Small intestine (tissue), 7 donors: ENCODE measurements around the gene SCAP. TPM values are rescaled to one million over a fixed set of nuclear protein-coding genes. Genes with fewer than 3 reads are reported as not detected.

Experiments
- DNase-seq, 2 donors: peaks; one replicate each; pipeline versions ENCODE4 v3.0.0 to v3.0.0-alpha.2; 2013
- FAIRE-seq: peaks from 2 replicates; lab custom pipeline; 2012; peaks lifted over from hg19 to GRCh38; lab: Jason Lieb, UNC
- H3K27ac ChIP-seq, 3 donors: one replicate each; pipeline ENCODE4 v1.5.1; 2013; ENCODE audit warnings: low read length in 2 of 3, mild to moderate bottlenecking in 2 of 3, control low read depth in 1 of 3, inconsistent platforms in 1 of 3, low read depth in 1 of 3, moderate library complexity in 1 of 3
- H3K27me3 ChIP-seq, 3 donors: one replicate each; pipeline ENCODE4 v1.6.1; 2013; ENCODE audit warnings: low read length in 3 of 3, inconsistent platforms in 1 of 3; ENCODE audit not compliant: control insufficient read depth in 3 of 3, insufficient read depth in 3 of 3
- H3K36me3 ChIP-seq, 3 donors: one replicate each; pipeline ENCODE4 v1.6.1; 2013; ENCODE audit warnings: low read length in 3 of 3, inconsistent platforms in 1 of 3, low read depth in 1 of 3, mild to moderate bottlenecking in 1 of 3, moderate library complexity in 1 of 3; ENCODE audit not compliant: control insufficient read depth in 3 of 3, insufficient read depth in 2 of 3
- H3K4me1 ChIP-seq, 3 donors: one replicate each; pipeline ENCODE4 v1.6.1; 2013; ENCODE audit warnings: low read length in 2 of 3, inconsistent platforms in 1 of 3, low read depth in 1 of 3, mild to moderate bottlenecking in 1 of 3, moderate library complexity in 1 of 3; ENCODE audit not compliant: control insufficient read depth in 3 of 3, insufficient read depth in 2 of 3
- H3K4me3 ChIP-seq, 3 donors: one replicate each; pipeline ENCODE4 v1.5.1; 2013; ENCODE audit warnings: low read length in 3 of 3, control low read depth in 1 of 3, inconsistent platforms in 1 of 3, low read depth in 1 of 3, mild to moderate bottlenecking in 1 of 3, moderate library complexity in 1 of 3
- H3K9me3 ChIP-seq, 2 donors: one replicate each; pipeline ENCODE4 v1.6.1; 2013; ENCODE audit warnings: low read depth in 1 of 2, low read length in 1 of 2; ENCODE audit not compliant: control insufficient read depth in 2 of 2, insufficient read depth in 1 of 2
- WGBS, 3 donors: extraction: QIAGEN DNeasy Blood & Tissue Kit; methylation state at CpG; one replicate each; pipeline ENCODE4 v1.1.7; 2013; 5-methylcytosine and 5-hydroxymethylcytosine counted together
- polyA plus RNA-seq, 4 donors: library from polyadenylated mRNA; stranded (reverse) in 3 of 4; unstranded in 1 of 4; fragments of 200-250 nt in 3 of 4; fragments of 120-200 nt in 1 of 4; gene quantifications; one replicate each; pipeline versions ENCODE4 v1.2.1 to v1.2.3, GENCODE V29; 2013
- donor health status: healthy with polysubstance abuse.
- donor health status: control.
- donor health status: control.
- donor health status: Bipolar disorder and iron deficiency.
- donor health status: healthy.

The SCAP gene
- polyA plus RNA-seq, 4 donors = 43.8 to 71.7 (median 55.6) TPM

- no peaks in the 10 kb centered on the region for H3K27me3 ChIP-seq
- WGBS, 3 donors = 28 to 73% (median 51%) methylated on average over 4 of the region's 4 CpGs
- no peak overlapping the region for H3K4me3 ChIP-seq
These were observed 40.9 kb downstream of the SCAP start for GRCh38 chr3:47434849-47435248.

GRCh38 chr3:47433796-47434195 lies 41.9 kb downstream of the SCAP start:
- H3K36me3 ChIP-seq = peaks cover 10 to 64% (median 19%) of the 10 kb centered on the region in 3 donors
- DNase-seq (peak; percentile 49 to 66), FAIRE-seq (no peak)
- 48 to 75% (median 63%) methylated on average over 3 of the region's 3 CpGs for WGBS, 3 donors
- H3K4me1 ChIP-seq = peaks cover 0 to 24% (median 2%) of the 10 kb centered on the region in 3 donors
- H3K27me3 ChIP-seq = no peaks in the 10 kb centered on the region
- no peak overlapping the region for H3K4me3 ChIP-seq
- peak overlapping the region in 1 of 3 donors; percentile 55 for H3K27ac ChIP-seq
- no peaks in the 10 kb centered on the region for H3K9me3 ChIP-seq

More at GRCh38 chr3:47434849-47435248, 40.9 kb downstream of the SCAP start:
- H3K4me1 ChIP-seq = peaks cover 0 to 24% (median 3%) of the 10 kb centered on the region in 3 donors
- DNase-seq (peak; percentile 59 to 63), FAIRE-seq (no peak)
- peaks cover 10 to 64% (median 20%) of the 10 kb centered on the region in 3 donors for H3K36me3 ChIP-seq
- peak overlapping the region in 1 of 3 donors; percentile 55 for H3K27ac ChIP-seq
- no peaks in the 10 kb centered on the region for H3K9me3 ChIP-seq

DNA sequence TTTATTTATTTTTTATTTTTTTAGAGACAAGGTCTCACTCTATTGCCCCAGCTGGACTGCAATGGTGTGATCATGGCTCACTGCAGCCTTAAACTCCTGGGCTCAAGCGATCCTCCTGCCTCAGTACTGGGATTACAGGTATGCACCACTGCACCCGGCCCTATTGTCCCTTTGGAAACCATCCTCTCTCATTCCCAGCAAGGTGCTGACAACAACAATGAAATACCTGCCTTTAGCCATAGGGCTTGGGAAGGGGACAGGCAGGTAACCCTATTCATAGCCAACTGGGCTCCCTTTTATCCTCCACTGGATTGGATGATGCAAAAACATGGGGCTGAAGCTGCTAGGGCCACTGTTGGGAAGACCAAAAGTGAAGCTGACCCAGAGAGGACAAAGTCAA lies 43.1 kb downstream of the SCAP start:
- H3K36me3 ChIP-seq = peaks cover 10 to 72% (median 24%) of the 10 kb centered on the region in 3 donors
- peaks cover 0 to 24% (median 2%) of the 10 kb centered on the region in 3 donors for H3K4me1 ChIP-seq
- no peaks in the 10 kb centered on the region for H3K27me3 ChIP-seq
- 96 to 98% (median 98%) methylated on average over 2 of the region's 2 CpGs for WGBS, 3 donors
- no peak for DNase-seq
- H3K4me3 ChIP-seq = no peak overlapping the region
- H3K9me3 ChIP-seq = no peaks in the 10 kb centered on the region
- H3K27ac ChIP-seq = no peak overlapping the region
- FAIRE-seq = no peak

- DNase-seq (no peak), FAIRE-seq (no peak)
- WGBS, 3 donors = 67 to 92% (median 83%) methylated on average over 3 of the region's 3 CpGs
- Histone ChIP-seq H3K27me3 (no peaks in the 10 kb centered on the region), H3K27ac (peak overlapping the region in 1 of 3 donors; percentile 30), H3K4me3 (no peak overlapping the region), H3K36me3 (peaks cover 13 to 73% (median 26%) of the 10 kb centered on the region in 3 donors), H3K9me3 (no peaks in the 10 kb centered on the region), H3K4me1 (peaks cover 0 to 24% (median 2%) of the 10 kb centered on the region in 3 donors)
These were observed 44.5 kb downstream of the SCAP start for GRCh38 chr3:47431225-47431624.

DNA sequence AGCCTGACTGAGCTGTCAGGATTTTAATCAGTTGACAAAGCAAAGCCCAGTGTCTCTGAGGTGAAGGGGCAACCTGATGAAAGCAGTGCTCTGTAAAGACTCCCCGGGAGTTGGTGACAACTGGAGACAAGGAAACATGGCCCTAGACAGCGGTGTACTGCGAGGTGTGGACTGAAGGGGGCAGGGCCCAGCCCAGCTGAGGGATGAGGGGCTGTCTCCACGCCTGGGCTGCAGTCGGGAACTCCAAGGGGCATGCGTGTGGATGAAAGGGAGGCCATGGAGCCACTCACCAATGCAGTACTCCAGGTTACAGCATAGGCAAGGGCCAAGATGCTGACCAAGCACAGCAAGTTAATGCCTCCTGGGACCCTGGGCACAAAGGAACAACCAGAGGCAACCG lies 45.1 kb downstream of the SCAP start:
- Histone ChIP-seq H3K9me3 (no peaks in the 10 kb centered on the region), H3K36me3 (peaks cover 13 to 76% (median 26%) of the 10 kb centered on the region in 3 donors), H3K4me3 (no peak overlapping the region), H3K27ac (no peak overlapping the region), H3K27me3 (no peaks in the 10 kb centered on the region), H3K4me1 (peaks cover 0 to 25% (median 3%) of the 10 kb centered on the region in 3 donors)
- DNase-seq (no peak), FAIRE-seq (no peak)
- 95 to 99% (median 99%) methylated on average over 7 of the region's 7 CpGs for WGBS, 3 donors

DNA sequence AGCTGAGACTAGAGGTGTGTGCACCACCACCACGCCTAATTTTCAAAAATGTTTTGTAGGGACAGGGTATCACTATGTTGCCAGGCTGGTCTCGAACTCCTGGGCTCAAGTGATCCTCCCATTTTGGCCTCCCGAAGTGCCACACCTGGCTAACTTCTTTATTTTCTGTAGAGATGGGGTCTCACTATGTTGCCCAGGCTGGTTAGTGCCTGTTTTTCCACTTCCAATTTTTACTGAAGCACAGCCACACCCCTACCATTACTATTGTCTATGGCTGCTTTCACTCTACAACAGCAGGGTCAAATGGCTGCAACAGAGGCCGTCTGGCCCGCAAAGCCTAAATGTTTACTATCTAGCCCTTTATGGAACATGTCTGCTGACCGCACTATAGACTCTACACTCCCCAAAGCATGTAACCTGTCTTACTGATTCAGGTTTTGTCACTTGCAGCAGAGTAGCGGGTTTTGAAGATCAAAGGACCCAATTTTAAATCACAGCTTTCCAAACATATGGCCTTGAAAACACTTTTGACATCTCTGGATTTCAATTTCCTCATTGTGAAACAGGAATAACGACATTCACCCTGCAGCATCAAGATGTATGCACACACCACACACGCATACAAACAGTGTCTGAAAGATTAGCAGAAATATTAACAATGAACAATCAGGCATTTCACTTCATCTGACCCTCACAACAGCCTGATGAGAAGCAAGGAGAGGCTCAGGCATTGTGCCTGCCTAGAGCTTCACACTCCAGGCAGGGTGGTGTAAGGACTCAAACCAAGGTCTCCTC lies 46.1 kb downstream of the SCAP start:
- Histone ChIP-seq H3K36me3 (peaks cover 10 to 78% (median 26%) of the 10 kb centered on the region in 3 donors), H3K4me3 (no peak overlapping the region), H3K4me1 (peaks cover 0 to 26% (median 7%) of the 10 kb centered on the region in 3 donors), H3K27ac (no peak overlapping the region), H3K27me3 (no peaks in the 10 kb centered on the region), H3K9me3 (no peaks in the 10 kb centered on the region)
- no peak for FAIRE-seq
- 91 to 93% (median 93%) methylated on average over 9 of the region's 9 CpGs for WGBS, 3 donors
- no peak for DNase-seq

GRCh38 chr3:47428662-47429061 lies 47.1 kb downstream of the SCAP start:
- no peak overlapping the region for H3K27ac ChIP-seq
- H3K36me3 ChIP-seq = peaks cover 4 to 78% (median 17%) of the 10 kb centered on the region in 3 donors
- peaks cover 0 to 25% (median 12%) of the 10 kb centered on the region in 3 donors for H3K4me1 ChIP-seq
- H3K4me3 ChIP-seq = no peak overlapping the region
- FAIRE-seq (no peak), DNase-seq (no peak)
- 86 to 91% (median 91%) methylated on average over 6 of the region's 6 CpGs for WGBS, 3 donors
- H3K27me3 ChIP-seq = no peaks in the 10 kb centered on the region
- H3K9me3 ChIP-seq = no peaks in the 10 kb centered on the region

- Histone ChIP-seq H3K36me3 (peaks cover 3 to 78% (median 16%) of the 10 kb centered on the region in 3 donors), H3K9me3 (no peaks in the 10 kb centered on the region), H3K4me1 (peaks cover 0 to 25% (median 14%) of the 10 kb centered on the region in 3 donors), H3K27ac (no peak overlapping the region), H3K27me3 (no peaks in the 10 kb centered on the region), H3K4me3 (no peak overlapping the region)
- WGBS, 3 donors = 90 to 96% (median 93%) methylated on average over 6 of the region's 6 CpGs
- FAIRE-seq (no peak), DNase-seq (no peak)
These were observed 47.9 kb downstream of the SCAP start for GRCh38 chr3:47427866-47428265.
